IPS DF 4.7 (cell line): ENCODE data around the gene STKLD1.
"Not testable (repeated sequence)": the region's sequence is repeated elsewhere in the genome, so short reads cannot be mapped to it uniquely, and the experiment has no call there.

Source experiments
- DNase-seq: peaks from one replicate; pipeline ENCODE4 v3.0.0-alpha.2; 2013; ENCODE audit warnings: low spot score; ENCODE audit errors: extremely low read depth

STKLD1 gene

DNA sequence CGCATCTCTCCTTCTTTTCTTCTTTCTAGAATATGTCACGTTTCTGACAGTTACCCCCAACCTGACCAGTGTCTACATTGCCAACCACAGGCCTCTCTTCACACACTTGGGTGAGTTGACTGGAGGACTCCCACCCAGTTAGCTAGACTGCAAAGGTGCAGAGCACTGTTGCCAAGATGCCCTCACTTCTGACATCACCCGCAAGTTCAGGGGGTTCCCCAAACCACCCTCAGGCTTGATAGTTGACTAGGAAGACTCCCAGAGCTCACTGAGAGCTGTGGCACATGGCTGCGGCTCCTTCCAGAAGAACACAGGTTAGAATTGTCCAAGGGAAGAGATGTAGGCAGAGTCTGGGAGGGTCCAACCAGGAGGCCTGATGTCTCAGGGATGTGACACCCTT is 63.2 kb downstream of the STKLD1 start:
- no peak for DNase-seq

DNA sequence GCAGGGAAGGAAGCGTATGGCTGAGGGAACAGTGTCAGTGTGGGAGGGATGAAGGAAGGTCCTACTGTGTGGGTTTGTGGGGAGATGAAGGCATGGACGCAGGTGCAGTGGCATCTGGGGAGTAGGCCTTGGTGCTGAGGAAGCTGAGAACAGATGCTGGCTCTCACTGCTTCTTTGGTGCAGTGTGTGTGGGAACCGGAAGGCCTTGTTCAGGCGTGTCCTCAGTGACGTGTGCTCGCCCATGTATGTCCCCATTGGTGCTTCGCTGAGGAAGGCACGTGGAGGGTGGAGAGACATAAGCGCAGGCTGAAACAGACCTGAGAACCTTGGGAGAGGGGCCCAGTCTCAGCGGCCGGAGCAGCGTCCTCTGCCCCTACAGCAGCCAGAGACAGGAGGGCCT is 64.7 kb downstream of the STKLD1 start:
- DNase-seq, result no peak

DNA sequence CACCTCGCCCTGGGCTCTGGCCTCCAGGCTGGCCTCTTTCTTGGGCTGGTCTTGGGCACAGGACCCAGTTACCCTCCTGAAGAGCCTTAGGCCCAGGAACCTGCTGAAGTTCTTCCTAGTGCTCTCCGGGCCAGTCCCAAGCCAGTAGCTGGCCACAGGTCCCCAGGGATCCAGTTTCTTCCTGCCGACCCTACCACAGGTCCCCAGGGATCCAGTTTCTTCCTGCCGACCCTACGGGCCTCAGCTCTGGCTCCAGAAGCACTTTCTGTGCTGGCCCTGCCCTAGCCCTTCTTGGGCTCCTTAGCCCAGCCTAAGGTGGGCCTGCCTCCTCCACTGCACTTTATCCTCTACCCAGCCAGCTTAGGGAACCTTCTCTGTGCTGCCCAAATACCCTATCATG is 65.4 kb downstream of the STKLD1 start:
- no peak for DNase-seq

DNA sequence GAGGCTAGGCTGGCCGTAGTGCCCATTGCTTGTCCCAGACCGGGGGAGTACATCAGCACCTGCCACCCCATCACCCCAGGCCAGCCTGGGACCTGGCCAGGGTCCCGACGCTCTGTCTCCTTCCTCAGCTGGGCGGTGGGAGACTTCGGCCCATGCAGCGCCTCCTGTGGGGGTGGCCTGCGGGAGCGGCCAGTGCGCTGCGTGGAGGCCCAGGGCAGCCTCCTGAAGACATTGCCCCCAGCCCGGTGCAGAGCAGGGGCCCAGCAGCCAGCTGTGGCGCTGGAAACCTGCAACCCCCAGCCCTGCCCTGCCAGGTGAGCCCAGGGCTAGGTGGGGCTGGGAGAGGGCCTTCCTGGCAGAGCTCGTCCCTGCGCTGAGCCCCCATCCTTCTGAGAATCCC is 67.1 kb downstream of the STKLD1 start:
- DNase-seq, result no peak

DNA sequence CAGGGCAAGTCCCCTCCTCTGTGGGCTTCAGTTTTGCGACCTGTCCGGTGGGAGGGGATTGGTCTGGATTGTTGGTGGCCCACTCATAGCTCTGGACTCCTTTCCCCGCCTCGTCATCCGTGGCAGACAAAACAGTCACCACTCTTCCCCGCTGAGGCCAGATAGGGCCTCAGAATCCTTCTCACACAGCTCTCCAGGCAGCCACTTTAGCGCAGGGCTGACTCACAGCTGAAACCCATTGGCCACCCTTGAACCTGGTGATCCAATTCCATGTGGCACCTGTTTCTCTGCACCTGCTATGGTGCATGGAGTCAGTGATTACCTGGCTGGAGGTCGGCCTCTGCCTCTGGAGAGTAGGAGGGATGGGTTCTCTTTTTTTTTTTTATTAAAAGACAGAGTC is 67.8 kb downstream of the STKLD1 start:
- no peak for DNase-seq

DNA sequence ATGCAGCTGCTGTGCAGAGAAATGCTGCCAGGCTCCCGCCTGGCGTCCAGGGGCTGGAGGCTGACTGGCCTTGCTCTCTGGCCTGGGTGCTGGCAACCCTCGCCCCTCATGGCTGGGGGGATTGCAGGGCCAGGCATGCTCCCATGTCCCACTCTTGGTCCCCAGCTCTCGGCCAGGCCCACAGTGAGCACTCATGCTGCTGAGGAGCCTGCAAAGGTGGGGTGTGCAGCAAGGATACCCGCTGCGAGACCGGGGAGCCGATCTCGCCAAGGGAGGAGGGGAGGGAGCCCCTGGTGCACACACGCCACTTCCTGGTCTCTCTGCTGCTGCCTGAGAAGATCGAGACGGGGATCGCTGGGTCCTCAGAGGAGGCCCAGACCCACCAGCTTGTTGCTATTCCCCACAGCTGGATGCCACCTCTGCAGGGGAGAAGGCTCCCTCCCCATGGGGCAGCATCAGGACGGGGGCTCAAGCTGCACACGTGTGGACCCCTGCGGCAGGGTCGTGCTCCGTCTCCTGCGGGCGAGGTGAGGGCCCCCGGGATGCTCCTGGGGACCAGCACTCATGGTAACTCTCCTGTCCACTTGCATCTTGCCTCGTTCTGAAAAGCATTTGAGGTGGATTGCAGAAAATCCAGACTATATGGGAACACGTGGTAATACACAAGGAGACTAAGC is 69.3 kb downstream of the STKLD1 start:
- no peak for DNase-seq

DNA sequence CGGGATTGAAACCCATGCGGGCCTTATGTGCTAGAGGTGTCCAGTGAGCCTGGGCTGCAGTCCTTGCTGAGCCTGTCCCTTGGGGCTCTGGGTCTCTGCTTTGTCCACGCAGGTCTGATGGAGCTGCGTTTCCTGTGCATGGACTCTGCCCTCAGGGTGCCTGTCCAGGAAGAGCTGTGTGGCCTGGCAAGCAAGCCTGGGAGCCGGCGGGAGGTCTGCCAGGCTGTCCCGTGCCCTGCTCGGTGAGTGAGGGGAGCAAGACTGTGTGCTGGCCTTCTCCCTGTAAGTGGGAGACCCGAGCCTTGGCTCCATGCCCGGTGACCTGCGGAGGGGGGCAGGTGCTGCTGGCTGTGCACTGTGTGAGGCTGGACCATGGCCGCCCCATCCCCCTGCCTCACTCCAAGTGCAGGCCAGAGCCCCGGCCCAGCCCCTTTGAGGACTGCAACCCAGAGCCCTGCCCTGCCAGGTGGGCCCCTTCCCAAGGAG is 72.4 kb downstream of the STKLD1 start:
- DNase-seq, result no peak

DNA sequence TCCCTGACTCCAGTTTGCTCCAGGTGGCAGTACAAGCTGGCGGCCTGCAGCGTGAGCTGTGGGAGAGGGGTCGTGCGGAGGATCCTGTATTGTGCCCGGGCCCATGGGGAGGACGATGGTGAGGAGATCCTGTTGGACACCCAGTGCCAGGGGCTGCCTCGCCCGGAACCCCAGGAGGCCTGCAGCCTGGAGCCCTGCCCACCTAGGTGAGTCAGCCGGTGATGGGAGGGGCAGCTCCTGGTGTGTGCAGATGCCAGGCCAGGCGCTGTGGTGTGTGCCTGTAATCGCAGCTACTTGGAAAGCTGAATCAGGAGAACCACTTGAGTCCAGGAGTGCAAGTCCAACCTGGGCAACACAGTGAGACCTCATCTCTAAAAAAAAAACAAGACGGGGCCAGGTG is 73.6 kb downstream of the STKLD1 start:
- DNase-seq, result no peak

DNA sequence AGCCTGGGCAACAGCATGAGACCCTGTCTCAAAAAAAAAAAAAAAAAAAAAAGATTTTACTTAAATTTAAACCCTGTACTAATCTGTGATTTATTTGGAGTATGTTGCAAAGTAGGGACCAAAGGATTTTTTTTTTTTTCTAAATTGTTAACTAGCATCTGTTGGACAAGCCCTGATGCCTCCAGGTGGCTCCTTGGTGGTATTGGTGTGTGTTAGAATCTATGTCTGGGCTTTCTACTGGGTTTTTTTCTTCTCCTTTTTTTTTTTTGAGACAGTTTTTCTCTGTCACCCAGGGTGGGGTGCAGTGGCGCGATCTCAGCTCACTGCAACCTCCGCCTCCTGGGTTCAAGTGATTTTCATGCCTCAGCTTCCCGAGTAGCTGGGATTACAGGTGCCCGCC is 75.7 kb downstream of the STKLD1 start:
- DNase-seq, result not testable (repeated sequence)

DNA sequence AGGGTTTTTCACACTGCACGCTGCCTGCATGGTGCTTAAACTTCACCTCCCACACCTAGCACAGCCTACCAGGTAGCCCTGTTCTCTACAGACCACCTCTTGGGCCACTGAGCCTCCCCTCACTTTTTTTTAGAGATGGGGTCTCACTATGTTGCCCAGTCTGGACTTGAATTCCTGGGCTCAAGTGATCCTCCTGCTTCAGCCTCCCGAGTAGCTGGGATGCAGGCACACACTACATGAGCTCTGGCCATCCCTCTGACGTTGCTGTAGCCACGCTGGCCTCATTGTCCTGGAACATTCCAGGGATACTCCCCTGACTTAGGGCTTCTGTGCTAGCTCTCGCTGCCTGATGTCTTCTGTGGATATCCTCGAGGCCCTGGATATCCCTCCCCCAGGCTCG is 76.4 kb downstream of the STKLD1 start:
- no peak for DNase-seq

DNA sequence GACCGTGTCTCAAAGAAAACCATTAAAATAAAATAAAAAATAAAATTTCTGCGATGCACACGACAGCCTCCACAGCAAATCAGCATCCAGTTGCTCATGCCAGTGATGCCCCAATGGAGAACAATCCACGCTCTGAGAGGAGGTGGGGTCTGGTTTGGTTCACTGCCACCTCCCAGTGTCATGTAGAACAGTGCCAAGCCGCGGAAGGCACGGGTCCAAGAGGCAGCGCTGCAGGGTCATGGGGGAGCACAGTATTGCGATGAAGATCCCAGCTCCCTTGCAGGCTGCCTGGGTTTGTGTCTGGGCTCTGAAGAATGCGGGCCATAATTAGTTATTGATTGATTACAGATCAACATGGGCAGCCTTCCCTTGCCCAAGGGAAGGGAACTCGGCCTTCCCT is 77.5 kb downstream of the STKLD1 start:
- DNase-seq, result no peak

DNA sequence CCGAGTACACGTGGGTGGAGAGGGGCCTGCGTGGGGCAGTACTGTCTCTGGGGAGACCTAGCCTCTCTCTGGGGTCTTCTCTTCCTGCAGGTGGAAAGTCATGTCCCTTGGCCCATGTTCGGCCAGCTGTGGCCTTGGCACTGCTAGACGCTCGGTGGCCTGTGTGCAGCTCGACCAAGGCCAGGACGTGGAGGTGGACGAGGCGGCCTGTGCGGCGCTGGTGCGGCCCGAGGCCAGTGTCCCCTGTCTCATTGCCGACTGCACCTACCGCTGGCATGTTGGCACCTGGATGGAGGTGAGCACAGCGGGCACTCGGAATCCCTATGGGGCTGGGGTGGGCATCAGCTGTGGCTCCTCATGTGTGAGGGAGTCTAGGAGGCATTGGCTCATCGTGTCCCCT is 78.2 kb downstream of the STKLD1 start:
- DNase-seq, result no peak

DNA sequence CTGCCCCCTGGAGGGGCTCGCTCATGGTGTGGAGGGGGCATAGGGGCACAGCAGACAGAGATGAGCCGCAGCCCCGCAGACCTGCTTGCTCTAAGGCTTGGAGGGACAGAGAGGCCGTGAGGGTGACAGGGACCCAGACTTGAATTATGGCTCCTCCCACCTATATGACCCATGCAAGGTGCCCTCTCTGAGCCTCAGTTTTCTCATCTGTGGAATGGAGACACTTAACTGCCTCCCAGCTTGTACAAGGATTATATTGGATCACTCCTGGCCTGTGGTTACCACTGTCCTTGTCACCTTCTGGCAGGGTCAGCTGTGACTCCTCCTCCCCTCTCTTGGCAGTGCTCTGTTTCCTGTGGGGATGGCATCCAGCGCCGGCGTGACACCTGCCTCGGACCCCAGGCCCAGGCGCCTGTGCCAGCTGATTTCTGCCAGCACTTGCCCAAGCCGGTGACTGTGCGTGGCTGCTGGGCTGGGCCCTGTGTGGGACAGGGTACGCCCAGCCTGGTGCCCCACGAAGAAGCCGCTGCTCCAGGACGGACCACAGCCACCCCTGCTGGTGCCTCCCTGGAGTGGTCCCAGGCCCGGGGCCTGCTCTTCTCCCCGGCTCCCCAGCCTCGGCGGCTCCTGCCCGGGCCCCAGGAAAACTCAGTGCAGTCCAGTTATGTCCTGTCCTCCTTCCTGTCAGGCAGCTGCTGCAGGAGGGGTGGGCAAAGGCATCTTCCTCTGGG is 78.9 kb downstream of the STKLD1 start:
- no peak for DNase-seq
